ENCODE measurements around the gene CYP4F3. TPM values are rescaled to one million over a fixed set of nuclear protein-coding genes. Genes with fewer than 3 reads are reported as not detected.

Gene CYP4F3
- total and polyA plus RNA-seq, 2 of the 13 experiments (the other 11 are each of a cell fraction or from before 2014, with no cell fraction given), result 17.8 to 22.8 TPM

DNA sequence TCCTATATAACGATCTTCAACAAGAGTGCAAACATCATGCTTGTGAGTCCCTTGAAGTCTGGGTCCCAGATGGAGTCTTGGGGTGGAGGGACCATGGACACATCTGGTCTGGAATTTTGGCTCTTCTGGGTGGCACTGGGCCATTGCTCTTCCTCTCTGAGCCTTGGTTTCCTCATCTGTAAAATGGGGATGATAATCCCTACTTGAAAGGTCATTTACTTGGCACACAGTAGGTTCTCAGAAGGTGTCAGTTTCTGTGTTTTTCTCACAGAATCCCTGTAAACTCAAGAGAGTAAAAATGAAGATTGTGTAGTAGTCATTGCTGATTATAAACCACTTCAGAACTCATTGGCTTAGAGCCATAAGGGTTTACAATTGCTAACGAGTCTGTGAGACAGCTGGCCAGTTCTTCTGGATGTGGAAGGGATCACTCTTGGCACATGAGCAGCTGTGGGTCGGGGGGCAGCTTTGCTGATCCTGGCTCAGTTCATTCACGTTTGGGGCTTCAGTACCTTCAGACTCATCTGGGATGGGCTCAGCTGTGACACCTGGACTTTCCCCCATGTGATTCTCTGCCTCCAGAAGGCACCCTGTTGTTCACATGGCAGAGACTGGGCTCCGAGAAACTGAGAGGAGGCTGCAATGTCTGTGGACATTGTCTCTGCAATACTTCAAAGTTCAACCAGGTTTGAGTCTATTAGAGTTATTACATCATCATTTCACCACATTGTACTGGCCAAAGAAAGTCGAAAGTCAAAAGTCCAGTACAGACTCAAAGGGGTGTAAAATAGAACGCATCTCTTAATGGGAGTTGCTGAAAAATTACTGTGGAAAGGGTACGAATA, 40.0 kb downstream of the CYP4F3 start (continued):
- 0 out of 2 replicates have a peak, but pooled peaks have one; percentile 20 for TF ChIP-seq CBX5 (CRISPR knock-in tag; IDR thresholded peaks at IDR 0.05; ENCODE audit: borderline replicate concordance)
- peak; percentile 52; the same call in 1 of the 2 replicates for TF ChIP-seq TBX2 (CRISPR knock-in tag; IDR thresholded peaks at IDR 0.05; ENCODE audit: borderline replicate concordance)
- peak; percentile 87 for TF ChIP-seq ZBTB21 (CRISPR knock-in tag; IDR thresholded peaks at IDR 0.05)
- no peak for TF ChIP-seq ZNF75D (CRISPR knock-in tag; IDR thresholded peaks at IDR 0.05; ENCODE audit: borderline replicate concordance)
- TF ChIP-seq FOXA1 (IDR thresholded peaks at IDR 0.05), result no peak
- TF ChIP-seq FOXA1 (CRISPR knock-in tag; IDR thresholded peaks at IDR 0.05), result peak; percentile 53; the same call in 1 of the 2 replicates
- TF ChIP-seq ZFP36L2 (CRISPR knock-in tag; IDR thresholded peaks at IDR 0.05), result no peak
- TF ChIP-seq, protein P1, sequence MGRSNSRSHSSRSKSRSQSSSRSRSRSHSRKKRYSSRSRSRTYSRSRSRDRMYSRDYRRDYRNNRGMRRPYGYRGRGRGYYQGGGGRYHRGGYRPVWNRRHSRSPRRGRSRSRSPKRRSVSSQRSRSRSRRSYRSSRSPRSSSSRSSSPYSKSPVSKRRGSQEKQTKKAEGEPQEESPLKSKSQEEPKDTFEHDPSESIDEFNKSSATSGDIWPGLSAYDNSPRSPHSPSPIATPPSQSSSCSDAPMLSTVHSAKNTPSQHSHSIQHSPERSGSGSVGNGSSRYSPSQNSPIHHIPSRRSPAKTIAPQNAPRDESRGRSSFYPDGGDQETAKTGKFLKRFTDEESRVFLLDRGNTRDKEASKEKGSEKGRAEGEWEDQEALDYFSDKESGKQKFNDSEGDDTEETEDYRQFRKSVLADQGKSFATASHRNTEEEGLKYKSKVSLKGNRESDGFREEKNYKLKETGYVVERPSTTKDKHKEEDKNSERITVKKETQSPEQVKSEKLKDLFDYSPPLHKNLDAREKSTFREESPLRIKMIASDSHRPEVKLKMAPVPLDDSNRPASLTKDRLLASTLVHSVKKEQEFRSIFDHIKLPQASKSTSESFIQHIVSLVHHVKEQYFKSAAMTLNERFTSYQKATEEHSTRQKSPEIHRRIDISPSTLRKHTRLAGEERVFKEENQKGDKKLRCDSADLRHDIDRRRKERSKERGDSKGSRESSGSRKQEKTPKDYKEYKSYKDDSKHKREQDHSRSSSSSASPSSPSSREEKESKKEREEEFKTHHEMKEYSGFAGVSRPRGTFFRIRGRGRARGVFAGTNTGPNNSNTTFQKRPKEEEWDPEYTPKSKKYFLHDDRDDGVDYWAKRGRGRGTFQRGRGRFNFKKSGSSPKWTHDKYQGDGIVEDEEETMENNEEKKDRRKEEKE (IDR thresholded peaks at IDR 0.05), result no peak
- TF ChIP-seq, protein P2, sequence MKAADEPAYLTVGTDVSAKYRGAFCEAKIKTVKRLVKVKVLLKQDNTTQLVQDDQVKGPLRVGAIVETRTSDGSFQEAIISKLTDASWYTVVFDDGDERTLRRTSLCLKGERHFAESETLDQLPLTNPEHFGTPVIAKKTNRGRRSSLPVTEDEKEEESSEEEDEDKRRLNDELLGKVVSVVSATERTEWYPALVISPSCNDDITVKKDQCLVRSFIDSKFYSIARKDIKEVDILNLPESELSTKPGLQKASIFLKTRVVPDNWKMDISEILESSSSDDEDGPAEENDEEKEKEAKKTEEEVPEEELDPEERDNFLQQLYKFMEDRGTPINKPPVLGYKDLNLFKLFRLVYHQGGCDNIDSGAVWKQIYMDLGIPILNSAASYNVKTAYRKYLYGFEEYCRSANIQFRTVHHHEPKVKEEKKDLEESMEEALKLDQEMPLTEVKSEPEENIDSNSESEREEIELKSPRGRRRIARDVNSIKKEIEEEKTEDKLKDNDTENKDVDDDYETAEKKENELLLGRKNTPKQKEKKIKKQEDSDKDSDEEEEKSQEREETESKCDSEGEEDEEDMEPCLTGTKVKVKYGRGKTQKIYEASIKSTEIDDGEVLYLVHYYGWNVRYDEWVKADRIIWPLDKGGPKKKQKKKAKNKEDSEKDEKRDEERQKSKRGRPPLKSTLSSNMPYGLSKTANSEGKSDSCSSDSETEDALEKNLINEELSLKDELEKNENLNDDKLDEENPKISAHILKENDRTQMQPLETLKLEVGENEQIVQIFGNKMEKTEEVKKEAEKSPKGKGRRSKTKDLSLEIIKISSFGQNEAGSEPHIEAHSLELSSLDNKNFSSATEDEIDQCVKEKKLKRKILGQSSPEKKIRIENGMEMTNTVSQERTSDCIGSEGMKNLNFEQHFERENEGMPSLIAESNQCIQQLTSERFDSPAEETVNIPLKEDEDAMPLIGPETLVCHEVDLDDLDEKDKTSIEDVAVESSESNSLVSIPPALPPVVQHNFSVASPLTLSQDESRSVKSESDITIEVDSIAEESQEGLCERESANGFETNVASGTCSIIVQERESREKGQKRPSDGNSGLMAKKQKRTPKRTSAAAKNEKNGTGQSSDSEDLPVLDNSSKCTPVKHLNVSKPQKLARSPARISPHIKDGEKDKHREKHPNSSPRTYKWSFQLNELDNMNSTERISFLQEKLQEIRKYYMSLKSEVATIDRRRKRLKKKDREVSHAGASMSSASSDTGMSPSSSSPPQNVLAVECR (CRISPR knock-in tag; IDR thresholded peaks at IDR 0.05; ENCODE audit: borderline replicate concordance), result peak; percentile 50; the same call in 1 of the 2 replicates
- TF ChIP-seq MED1 (CRISPR knock-in tag; IDR thresholded peaks at IDR 0.05), result peak; percentile 51; the same call in 1 of the 2 replicates
- 0 out of 2 replicates have a peak, but pooled peaks have one; percentile 33 for TF ChIP-seq ZNF264 (CRISPR knock-in tag; IDR thresholded peaks at IDR 0.05)
- TF ChIP-seq, protein P3, sequence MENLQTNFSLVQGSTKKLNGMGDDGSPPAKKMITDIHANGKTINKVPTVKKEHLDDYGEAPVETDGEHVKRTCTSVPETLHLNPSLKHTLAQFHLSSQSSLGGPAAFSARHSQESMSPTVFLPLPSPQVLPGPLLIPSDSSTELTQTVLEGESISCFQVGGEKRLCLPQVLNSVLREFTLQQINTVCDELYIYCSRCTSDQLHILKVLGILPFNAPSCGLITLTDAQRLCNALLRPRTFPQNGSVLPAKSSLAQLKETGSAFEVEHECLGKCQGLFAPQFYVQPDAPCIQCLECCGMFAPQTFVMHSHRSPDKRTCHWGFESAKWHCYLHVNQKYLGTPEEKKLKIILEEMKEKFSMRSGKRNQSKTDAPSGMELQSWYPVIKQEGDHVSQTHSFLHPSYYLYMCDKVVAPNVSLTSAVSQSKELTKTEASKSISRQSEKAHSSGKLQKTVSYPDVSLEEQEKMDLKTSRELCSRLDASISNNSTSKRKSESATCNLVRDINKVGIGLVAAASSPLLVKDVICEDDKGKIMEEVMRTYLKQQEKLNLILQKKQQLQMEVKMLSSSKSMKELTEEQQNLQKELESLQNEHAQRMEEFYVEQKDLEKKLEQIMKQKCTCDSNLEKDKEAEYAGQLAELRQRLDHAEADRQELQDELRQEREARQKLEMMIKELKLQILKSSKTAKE (CRISPR knock-in tag; IDR thresholded peaks at IDR 0.05; ENCODE audit: borderline replicate concordance), result peak; percentile 33; the same call in 1 of the 2 replicates
- TF ChIP-seq FOXJ3 (CRISPR knock-in tag; IDR thresholded peaks at IDR 0.05; ENCODE audit: borderline replicate concordance), result peak; percentile 69; the same call in 1 of the 2 replicates
- TF ChIP-seq ZNF556 (CRISPR knock-in tag; IDR thresholded peaks at IDR 0.05; ENCODE audit: borderline replicate concordance), result 0 out of 2 replicates have a peak, but pooled peaks have one; percentile 28
- TF ChIP-seq, protein P4, sequence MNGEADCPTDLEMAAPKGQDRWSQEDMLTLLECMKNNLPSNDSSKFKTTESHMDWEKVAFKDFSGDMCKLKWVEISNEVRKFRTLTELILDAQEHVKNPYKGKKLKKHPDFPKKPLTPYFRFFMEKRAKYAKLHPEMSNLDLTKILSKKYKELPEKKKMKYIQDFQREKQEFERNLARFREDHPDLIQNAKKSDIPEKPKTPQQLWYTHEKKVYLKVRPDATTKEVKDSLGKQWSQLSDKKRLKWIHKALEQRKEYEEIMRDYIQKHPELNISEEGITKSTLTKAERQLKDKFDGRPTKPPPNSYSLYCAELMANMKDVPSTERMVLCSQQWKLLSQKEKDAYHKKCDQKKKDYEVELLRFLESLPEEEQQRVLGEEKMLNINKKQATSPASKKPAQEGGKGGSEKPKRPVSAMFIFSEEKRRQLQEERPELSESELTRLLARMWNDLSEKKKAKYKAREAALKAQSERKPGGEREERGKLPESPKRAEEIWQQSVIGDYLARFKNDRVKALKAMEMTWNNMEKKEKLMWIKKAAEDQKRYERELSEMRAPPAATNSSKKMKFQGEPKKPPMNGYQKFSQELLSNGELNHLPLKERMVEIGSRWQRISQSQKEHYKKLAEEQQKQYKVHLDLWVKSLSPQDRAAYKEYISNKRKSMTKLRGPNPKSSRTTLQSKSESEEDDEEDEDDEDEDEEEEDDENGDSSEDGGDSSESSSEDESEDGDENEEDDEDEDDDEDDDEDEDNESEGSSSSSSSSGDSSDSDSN (CRISPR knock-in tag; IDR thresholded peaks at IDR 0.05), result 0 out of 2 replicates have a peak, but pooled peaks have one; percentile 28
- peak; percentile 48 for TF ChIP-seq SAP130 (CRISPR knock-in tag; IDR thresholded peaks at IDR 0.05; ENCODE audit: low read depth)
- no peak for TF ChIP-seq ZNF354B (CRISPR knock-in tag; IDR thresholded peaks at IDR 0.05)

Measured in HepG2 (cell line).